ENCODE data around the gene SMAD3.

The SMAD3 gene

DNA sequence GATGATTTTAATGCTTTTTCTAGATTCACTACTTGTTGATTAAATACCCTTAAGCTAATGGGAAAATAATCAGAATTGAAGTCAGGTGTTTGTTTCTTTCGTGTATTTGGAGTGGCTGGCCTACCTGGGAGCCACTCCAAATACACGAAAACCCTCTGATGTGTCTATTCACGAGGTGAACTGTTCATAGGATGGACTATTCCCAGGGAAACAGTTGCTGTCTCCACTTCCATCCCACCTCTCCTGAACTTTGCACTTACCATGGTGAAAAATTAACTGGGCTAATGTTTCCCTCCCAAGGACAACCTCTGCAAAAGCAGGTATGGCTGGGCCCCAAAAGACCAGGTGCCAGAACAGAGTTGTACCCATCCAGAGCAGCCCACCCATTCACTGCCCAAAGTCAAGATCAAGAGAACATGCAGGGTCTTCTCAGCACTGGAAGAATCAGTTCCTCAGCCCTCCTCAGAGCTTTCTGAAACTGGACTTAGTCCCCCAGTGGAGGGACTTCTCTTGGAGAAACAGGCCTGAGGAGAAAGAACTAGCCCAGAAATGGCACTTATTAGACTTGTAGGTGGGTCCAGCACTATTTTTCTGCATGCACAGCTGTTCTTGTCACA is 2.9 kb upstream of the SMAD3 start:
- no peak for DNase-seq (ENCODE audit: low spot score)
- TF ChIP-seq, protein P1, sequence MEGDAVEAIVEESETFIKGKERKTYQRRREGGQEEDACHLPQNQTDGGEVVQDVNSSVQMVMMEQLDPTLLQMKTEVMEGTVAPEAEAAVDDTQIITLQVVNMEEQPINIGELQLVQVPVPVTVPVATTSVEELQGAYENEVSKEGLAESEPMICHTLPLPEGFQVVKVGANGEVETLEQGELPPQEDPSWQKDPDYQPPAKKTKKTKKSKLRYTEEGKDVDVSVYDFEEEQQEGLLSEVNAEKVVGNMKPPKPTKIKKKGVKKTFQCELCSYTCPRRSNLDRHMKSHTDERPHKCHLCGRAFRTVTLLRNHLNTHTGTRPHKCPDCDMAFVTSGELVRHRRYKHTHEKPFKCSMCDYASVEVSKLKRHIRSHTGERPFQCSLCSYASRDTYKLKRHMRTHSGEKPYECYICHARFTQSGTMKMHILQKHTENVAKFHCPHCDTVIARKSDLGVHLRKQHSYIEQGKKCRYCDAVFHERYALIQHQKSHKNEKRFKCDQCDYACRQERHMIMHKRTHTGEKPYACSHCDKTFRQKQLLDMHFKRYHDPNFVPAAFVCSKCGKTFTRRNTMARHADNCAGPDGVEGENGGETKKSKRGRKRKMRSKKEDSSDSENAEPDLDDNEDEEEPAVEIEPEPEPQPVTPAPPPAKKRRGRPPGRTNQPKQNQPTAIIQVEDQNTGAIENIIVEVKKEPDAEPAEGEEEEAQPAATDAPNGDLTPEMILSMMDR (IDR thresholded peaks at IDR 0.05; ENCODE audit: borderline replicate concordance, control extremely low read depth, extremely low read depth, insufficient read depth, missing control alignments) = no peak
- in situ Hi-C loops (cut with MboI; ENCODE audit: low sequenced_read_pairs, unreplicated experiment) = no loop called here

DNA sequence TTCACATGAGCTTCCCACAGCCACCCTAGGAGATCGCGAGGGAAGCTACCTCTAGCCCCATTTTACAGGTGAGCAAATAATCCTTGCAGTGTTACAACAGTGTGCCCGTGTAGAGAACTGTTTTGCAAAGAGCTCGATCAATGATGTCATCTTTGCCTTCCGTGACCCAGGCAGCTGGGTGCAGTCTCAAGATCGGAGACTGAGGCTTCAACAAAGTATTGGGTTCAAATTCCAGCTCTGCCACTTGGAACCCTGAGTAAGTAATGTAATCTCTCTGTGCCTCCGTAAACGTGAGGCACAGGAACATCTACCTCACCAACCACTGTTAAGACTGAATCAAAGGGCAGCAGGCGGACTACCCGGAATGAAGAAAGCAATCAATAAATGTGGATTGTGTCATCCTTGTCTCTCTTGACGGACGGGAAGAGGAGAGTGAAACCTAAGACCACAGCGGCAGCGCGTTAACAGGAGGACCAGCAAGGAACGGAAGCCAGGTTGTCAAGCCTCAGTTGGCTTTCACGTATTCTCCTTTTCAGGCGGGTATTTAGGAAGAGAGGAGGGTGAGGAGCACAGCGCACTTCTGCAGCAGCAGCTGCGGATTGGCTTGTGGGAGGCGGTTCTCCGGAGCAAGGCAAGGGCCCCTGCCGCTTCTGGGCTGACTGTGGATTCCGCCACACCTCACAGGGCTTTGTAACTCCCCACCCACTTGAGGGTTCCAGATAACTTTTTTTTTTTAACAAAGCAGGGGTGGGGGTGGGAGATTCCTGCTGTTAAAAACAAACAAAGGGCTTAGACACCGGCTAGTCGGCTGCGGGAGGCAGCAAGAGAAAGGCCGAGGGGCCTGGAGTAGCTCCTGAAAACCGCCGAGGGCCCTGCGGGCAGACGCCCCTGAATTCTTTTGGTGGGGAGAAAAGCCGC is 1.5 kb upstream of the SMAD3 start:
- TF ChIP-seq, protein P1 (IDR thresholded peaks at IDR 0.05; ENCODE audit: borderline replicate concordance, control extremely low read depth, extremely low read depth, insufficient read depth, missing control alignments) = no peak
- in situ Hi-C loops (cut with MboI; ENCODE audit: low sequenced_read_pairs, unreplicated experiment) = no loop called here
- no peak for DNase-seq (ENCODE audit: low spot score)

DNA sequence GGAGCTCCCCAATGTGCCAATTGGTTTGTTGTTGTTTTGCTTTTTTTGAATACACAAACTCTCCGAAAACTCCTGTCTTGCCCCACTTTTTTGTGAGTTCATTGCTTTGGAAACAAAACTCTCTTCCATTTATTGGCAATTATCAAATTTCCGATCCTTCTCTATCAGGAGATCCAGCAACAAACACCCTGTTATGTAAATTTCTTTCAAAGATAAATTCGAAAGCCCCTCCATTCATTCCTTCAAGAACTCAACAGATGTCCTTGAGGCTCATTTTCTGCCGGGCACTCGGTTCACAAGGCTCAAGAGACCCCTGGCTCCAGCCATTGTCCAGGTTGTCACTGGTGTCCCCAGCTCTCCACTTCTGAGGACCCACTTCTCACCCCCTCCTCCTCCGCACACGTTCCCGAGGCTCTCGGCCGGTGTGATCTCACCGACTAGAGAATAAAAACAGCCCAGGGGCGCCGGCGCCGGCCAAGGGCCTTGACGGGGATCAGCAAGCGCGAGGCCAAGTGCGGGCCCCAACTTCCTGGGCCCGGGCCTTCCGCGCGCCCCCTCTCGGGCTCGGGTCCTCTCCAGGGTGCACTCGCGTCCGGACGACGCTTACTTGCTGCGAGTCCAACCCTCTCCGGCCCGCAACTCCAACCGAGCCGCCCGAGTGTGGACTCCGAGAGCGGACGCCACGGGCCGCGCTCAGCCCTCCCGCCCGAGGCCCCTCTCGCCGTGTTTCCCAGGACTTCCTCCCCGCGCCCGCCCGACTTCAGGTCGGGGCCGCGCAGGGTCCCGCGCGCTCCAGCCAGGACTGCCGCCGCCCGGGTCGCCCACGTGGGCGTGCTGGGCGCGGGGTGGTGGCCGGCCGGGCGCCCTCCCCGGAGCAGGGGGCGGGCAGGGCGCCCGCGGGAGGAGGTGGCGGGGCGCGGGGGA is 533 bp upstream of the SMAD3 start:
- peak; percentile 70 for DNase-seq (ENCODE audit: low spot score)
- in situ Hi-C loops (cut with MboI; ENCODE audit: low sequenced_read_pairs, unreplicated experiment) = no loop called here
- TF ChIP-seq, protein P1 (IDR thresholded peaks at IDR 0.05; ENCODE audit: borderline replicate concordance, control extremely low read depth, extremely low read depth, insufficient read depth, missing control alignments) = no peak

GRCh38 chr15:67066041-67066958 is 898 bp downstream of the SMAD3 start:
- in situ Hi-C loops (cut with MboI; ENCODE audit: low sequenced_read_pairs, unreplicated experiment) = no loop called here
- DNase-seq (ENCODE audit: low spot score) = no peak
- TF ChIP-seq, protein P1 (IDR thresholded peaks at IDR 0.05; ENCODE audit: borderline replicate concordance, control extremely low read depth, extremely low read depth, insufficient read depth, missing control alignments) = no peak

- no peak for DNase-seq (ENCODE audit: low spot score)
- in situ Hi-C loops (cut with MboI; ENCODE audit: low sequenced_read_pairs, unreplicated experiment) = no loop called here
- TF ChIP-seq, protein P1 (IDR thresholded peaks at IDR 0.05; ENCODE audit: borderline replicate concordance, control extremely low read depth, extremely low read depth, insufficient read depth, missing control alignments) = no peak
These were observed 1.8 kb downstream of the SMAD3 start for GRCh38 chr15:67066959-67067853.

Data from GM13976 (cell line).